C4-2B (cell line): ENCODE measurements around the gene CELA3A.
"Not testable (repeated sequence)": the region's sequence is repeated elsewhere in the genome, so short reads cannot be mapped to it uniquely, and the experiment has no call there.

ENCODE experiments used
- CTCF ChIP-seq: fragments of 450-650 bp; conservative IDR thresholded peaks from 2 replicates; pipeline ENCODE4 v1.5.1; 2017; ENCODE audit warnings: mild to moderate bottlenecking
- ZFX ChIP-seq: fragments of 450-650 bp; IDR thresholded peaks from 2 replicates; pipeline ENCODE4 v1.6.1; 2017

- TF ChIP-seq CTCF, ZFX: not testable (repeated sequence)
Observed at GRCh38 chr1:21980515-21981220, 20.8 kb upstream of the CELA3A start.
